ENCODE results near the gene TMIGD1. TPM values are rescaled to one million over a fixed set of nuclear protein-coding genes. Genes with fewer than 3 reads are reported as not detected.
A peak's percentile ranks its signal among the peaks of the same experiment; 100 is the strongest.

The TMIGD1 gene
- total RNA-seq, 1 donor: not detected

DNA sequence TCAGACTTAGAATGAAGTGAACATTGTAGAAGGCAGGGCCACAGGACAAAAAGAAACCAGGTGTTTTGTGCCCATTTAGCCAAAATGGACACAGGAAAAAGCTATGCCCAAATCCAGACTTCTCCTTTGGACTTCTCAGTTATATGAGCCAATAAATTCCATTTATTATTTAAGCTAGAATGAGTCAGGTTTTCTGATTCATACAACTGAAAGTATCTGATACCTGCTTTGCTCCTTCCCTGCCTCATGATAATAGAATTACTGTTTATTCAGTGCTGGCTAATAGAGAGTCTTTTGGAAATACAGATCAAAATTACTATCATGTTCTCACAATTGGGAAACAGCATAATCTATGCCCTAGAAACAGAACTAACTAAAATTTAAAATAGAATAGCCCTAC, 36.1 kb upstream of the TMIGD1 start:
- H3K4me3 ChIP-seq (ENCODE audit: low read depth, low read length): no peak overlapping the region
- TF ChIP-seq CTCF (IDR thresholded peaks at IDR 0.05; ENCODE audit: insufficient read depth, low read depth, low read length): no peak
- DNase-seq (ENCODE audit: low read depth): no peak

DNA sequence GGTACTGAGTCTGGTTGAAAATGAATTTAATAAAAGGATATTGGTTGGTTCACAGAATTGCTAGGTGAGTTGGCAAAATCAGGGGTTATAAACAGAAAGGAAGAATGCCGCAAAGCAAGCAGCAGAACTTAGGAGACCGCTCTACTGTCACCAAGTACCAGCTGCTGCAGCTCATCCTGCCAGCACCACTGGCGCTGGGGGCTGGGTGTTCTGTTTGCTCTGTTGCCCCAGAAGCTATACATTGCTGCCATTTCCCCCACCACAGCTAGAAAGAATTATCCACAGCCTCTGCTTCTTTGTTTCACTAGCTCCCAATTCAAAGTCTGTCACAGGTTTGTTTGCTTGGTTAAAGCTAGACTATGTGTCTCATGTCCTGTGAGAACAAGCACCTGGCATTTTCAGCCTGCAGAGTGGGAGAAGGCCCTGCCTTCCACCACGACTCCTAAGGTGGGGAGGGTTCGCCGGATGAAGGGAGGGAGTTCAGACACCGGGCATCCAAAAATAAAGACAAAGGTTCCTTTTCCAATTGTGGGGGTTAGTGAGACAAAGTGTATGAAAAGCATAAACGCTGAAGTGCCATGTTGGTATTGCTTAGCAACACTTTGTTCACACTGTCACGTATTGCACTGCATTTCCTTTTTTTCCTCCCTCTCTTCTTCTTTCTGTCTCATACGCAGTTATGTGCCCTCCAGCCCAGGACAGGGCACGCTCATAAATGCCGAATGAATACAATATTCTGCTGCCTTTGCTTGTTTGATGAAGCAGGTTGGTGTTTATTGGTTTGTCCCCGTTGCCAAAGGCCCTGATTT, 35.3 kb upstream of the TMIGD1 start:
- DNase-seq (ENCODE audit: low read depth): no peak
- no peak overlapping the region for H3K4me3 ChIP-seq (ENCODE audit: low read depth, low read length)
- no peak for TF ChIP-seq CTCF (IDR thresholded peaks at IDR 0.05; ENCODE audit: insufficient read depth, low read depth, low read length)

DNA sequence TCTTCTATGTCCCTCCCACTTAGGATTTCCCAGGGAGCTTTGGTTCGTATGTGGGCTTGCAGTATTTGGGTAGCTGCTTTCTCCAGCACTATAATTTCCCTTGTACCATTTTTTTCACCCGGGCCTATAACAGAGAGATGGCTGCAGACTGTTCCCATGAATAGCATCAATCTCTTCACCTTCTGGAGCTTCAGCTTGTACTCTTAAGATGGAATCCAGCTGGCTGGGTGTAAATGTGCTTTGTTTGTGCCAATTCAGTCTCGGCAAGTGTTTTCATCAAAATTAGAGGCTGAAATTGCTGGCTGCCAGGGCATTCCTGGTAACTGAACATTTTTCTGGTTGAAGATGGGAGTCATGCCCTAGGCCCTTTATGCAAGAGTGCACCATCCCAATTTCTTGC, 32.7 kb upstream of the TMIGD1 start:
- H3K4me3 ChIP-seq (ENCODE audit: low read depth, low read length): no peak overlapping the region
- DNase-seq (ENCODE audit: low read depth): no peak
- no peak for TF ChIP-seq CTCF (IDR thresholded peaks at IDR 0.05; ENCODE audit: insufficient read depth, low read depth, low read length)

- DNase-seq (ENCODE audit: low read depth): peak; percentile 60
- TF ChIP-seq CTCF (IDR thresholded peaks at IDR 0.05; ENCODE audit: insufficient read depth, low read depth, low read length): no peak
- no peak overlapping the region for H3K4me3 ChIP-seq (ENCODE audit: low read depth, low read length)
Measured at GRCh38 chr17:30363715-30364202, 29.9 kb upstream of the TMIGD1 start.

DNA sequence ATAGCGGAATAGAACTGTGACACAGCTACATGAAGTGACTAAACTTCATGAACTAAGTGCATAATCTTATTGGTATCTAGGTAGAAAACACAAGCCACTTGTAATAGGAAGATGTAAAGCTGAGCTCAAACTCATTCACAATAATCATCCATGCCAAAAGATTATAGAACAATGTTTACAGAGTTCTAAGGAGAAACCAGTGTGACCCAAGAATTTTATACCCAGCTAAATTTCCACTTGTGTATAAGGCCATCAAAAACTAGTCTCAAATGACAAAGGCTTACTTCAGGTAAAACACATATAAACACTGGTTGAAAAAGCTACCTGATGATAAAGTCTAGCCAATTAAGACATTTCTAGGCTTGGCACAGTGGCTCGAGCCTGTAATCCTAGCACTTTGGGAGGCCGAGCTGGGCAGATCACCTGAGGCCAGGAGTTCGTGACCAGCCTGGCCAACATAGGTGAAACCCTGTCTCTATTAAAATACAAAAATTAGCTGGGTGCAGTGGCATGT, 28.0 kb upstream of the TMIGD1 start:
- DNase-seq (ENCODE audit: low read depth): no peak
- TF ChIP-seq CTCF (IDR thresholded peaks at IDR 0.05; ENCODE audit: insufficient read depth, low read depth, low read length): no peak

GRCh38 chr17:30360086-30360808, 26.4 kb upstream of the TMIGD1 start:
- no peak for DNase-seq (ENCODE audit: low read depth)
- no peak overlapping the region for H3K4me3 ChIP-seq (ENCODE audit: low read depth, low read length)
- no peak for TF ChIP-seq CTCF (IDR thresholded peaks at IDR 0.05; ENCODE audit: insufficient read depth, low read depth, low read length)

More for the DNA sequence above, 28.0 kb upstream of the TMIGD1 start:
- no peak overlapping the region for H3K4me3 ChIP-seq (ENCODE audit: low read depth, low read length)

Measured in fibroblast of villous mesenchyme (primary cell).